Endothelial cell of umbilical vein (primary cell): ENCODE results near the gene SLC36A3. TPM values are rescaled to one million over a fixed set of nuclear protein-coding genes. Genes with fewer than 3 reads are reported as not detected.

Experiments used
- BruUV-seq: library from RNA; stranded (reverse); fragments of 400-500 nt; replicated peaks from 2 replicates; lab custom pipeline; 2021; lab: Mats Ljungman, UMichigan
- CTCF ChIA-PET: fragments of 300-600, 350-600 bp; sonication (Branson Sonifier 250); formaldehyde crosslinking; loops from one replicate; lab custom pipeline; 2021; ENCODE audit warnings: antibody characterized with exemption, inconsistent platforms; lab: Charles Lee
- POLR2A ChIA-PET: fragments of 300-600, 350-600 bp; sonication (Branson Sonifier 250); formaldehyde crosslinking; loops from one replicate; lab custom pipeline; 2021; ENCODE audit warnings: antibody characterized with exemption, inconsistent platforms; lab: Charles Lee
- DNase-seq: peaks from one replicate; pipeline ENCODE4 v3.0.0-alpha.2; 2011; ENCODE audit warnings: low read depth, low spot score
- FAIRE-seq: peaks from 2 replicates; lab custom pipeline; 2011; peaks lifted over from hg19 to GRCh38; lab: Jason Lieb, UNC
- H2AFZ ChIP-seq: 2 replicates; pipeline ENCODE4 v1.6.0; 2012; ENCODE audit warnings: low read depth, low read length, control low read depth, inconsistent platforms
- H3K27ac ChIP-seq: 2 replicates; pipeline ENCODE4 v1.5.1; 2011; ENCODE audit warnings: low read depth, mild to moderate bottlenecking, control low read depth, low read length, moderate library complexity; ENCODE audit not compliant: insufficient read depth
- H3K27me3 ChIP-seq, 2 experiments: 2 replicates each; pipeline versions ENCODE4 v1.6.0 to v1.6.1; 2011; ENCODE audit warnings: low read length in 2 of 2, mixed read lengths in 1 of 2; ENCODE audit not compliant: control insufficient read depth in 2 of 2, insufficient read depth in 2 of 2
- H3K36me3 ChIP-seq, 2 experiments: 2 replicates in 1 of 2; 3 replicates in 1 of 2; pipeline ENCODE4 v1.5.1; 2011; ENCODE audit warnings: low read length in 2 of 2, mild to moderate bottlenecking in 1 of 2, moderate library complexity in 1 of 2; ENCODE audit not compliant: control insufficient read depth in 2 of 2, insufficient read depth in 2 of 2; ENCODE audit errors: extremely low read depth in 1 of 2
- H3K4me1 ChIP-seq: 3 replicates; pipeline ENCODE4 v1.5.1; 2011; ENCODE audit warnings: mild to moderate bottlenecking, low read length; ENCODE audit not compliant: control insufficient read depth, insufficient read depth; ENCODE audit errors: extremely low read depth
- H3K4me2 ChIP-seq: 2 replicates; pipeline ENCODE4 v1.6.1; 2011; ENCODE audit warnings: low read length, control low read depth, mixed read lengths; ENCODE audit not compliant: insufficient read depth
- H3K4me3 ChIP-seq, 3 experiments: fragments of 200-600 bp in 1 of 3; sonication (generic), shearing (Covaris generic) in 1 of 3; replicated peaks in 1 of 3; 2 replicates each; pipeline ENCODE4 v1.5.1; 2011 to 2016; ENCODE audit warnings: control low read depth in 3 of 3, low read length in 3 of 3, mild to moderate bottlenecking in 2 of 3, inconsistent platforms in 1 of 3, low read depth in 1 of 3, moderate library complexity in 1 of 3; ENCODE audit not compliant: insufficient read depth in 1 of 3
- H3K79me2 ChIP-seq: 2 replicates; pipeline ENCODE4 v1.6.0; 2012; ENCODE audit warnings: low read length, inconsistent platforms; ENCODE audit not compliant: control insufficient read depth, insufficient read depth
- H3K9ac ChIP-seq: replicated peaks from 2 replicates; pipeline ENCODE3; 2011; ENCODE audit warnings: low read length, control low read depth; ENCODE audit not compliant: insufficient read depth; ENCODE audit errors: extremely low read depth
- H3K9me1 ChIP-seq: replicated peaks from 3 replicates; pipeline ENCODE4 v1.6.0; 2011; ENCODE audit warnings: mild to moderate bottlenecking, low read length; ENCODE audit not compliant: control insufficient read depth, insufficient read depth; ENCODE audit errors: extremely low read depth
- H3K9me3 ChIP-seq: replicated peaks from 2 replicates; pipeline ENCODE4 v1.5.1; 2012; ENCODE audit warnings: low read length, inconsistent platforms; ENCODE audit not compliant: control insufficient read depth, insufficient read depth
- H4K20me1 ChIP-seq: replicated peaks from 2 replicates; pipeline ENCODE3; 2011; ENCODE audit warnings: mild to moderate bottlenecking, low read length; ENCODE audit not compliant: control insufficient read depth, insufficient read depth; ENCODE audit errors: extremely low read depth
- EZH2 ChIP-seq: IDR thresholded peaks from 2 replicates; pipeline ENCODE4 v1.6.1; 2012; ENCODE audit warnings: borderline replicate concordance, low read depth, mild to moderate bottlenecking, moderate library complexity, low read length, inconsistent platforms; ENCODE audit not compliant: severe bottlenecking
- FOS ChIP-seq: IDR thresholded peaks from 2 replicates; pipeline ENCODE4 v1.6.1; 2011; ENCODE audit warnings: mild to moderate bottlenecking, low read length, moderate library complexity, borderline replicate concordance; ENCODE audit not compliant: insufficient read depth
- GATA2 ChIP-seq: IDR thresholded peaks from 2 replicates; pipeline ENCODE4 v1.7.0; 2011; ENCODE audit warnings: low read depth, mild to moderate bottlenecking, moderate library complexity, mixed read lengths, low read length; ENCODE audit not compliant: insufficient read length, insufficient read depth
- JUN ChIP-seq: IDR thresholded peaks from 2 replicates; pipeline ENCODE4 v1.6.1; 2011; ENCODE audit warnings: borderline replicate concordance, low read depth; ENCODE audit not compliant: insufficient read length, insufficient read depth
- MYC ChIP-seq: IDR thresholded peaks from one replicate; pipeline ENCODE4 v1.6.1; 2011; ENCODE audit warnings: mild to moderate bottlenecking, low read depth, low read length
- POLR2A ChIP-seq: IDR thresholded peaks from 2 replicates; pipeline ENCODE4 v1.6.1; 2012; ENCODE audit warnings: low read depth, mild to moderate bottlenecking, control low read depth, low read length
- POLR2AphosphoS5 ChIP-seq: IDR thresholded peaks from 2 replicates; pipeline ENCODE4 v1.6.1; 2012; ENCODE audit warnings: low read depth, mild to moderate bottlenecking, control low read depth, low read length, moderate library complexity; ENCODE audit not compliant: insufficient read depth
- dilution Hi-C: fragments of 300-500 bp; cut with MboI; formaldehyde crosslinking; loops from one replicate; pipeline ENCODE4 v1.15.0; 2019; ENCODE audit warnings: low sequenced_read_pairs; ENCODE audit not compliant: extremely low pct_ligation_motif_present
- intact Hi-C: fragments of 100-400 bp; cut with micrococcal nuclease; formaldehyde crosslinking; loops from one replicate; pipeline ENCODE4 v1.10.0; 2022
- polyA plus RNA-seq, 4 experiments: library from polyadenylated mRNA; depleted of rRNA in 3 of 4; stranded (reverse) in 3 of 4; unstranded in 1 of 4; fragments of >200 nt; gene quantifications; 2 replicates each; pipeline versions ENCODE4 v1.2.1 to v1.2.3, GENCODE V29; 2011 to 2012; ENCODE audit warnings: missing spikeins in 1 of 4
- total RNA-seq: library from RNA; stranded (reverse); gene quantifications from 2 replicates; pipeline ENCODE4 v1.2.3, GENCODE V29; 2021
- TF ChIP-seq, protein P1 (sequence below): IDR thresholded peaks from 2 replicates; pipeline ENCODE4 v1.6.1; 2011; ENCODE audit not compliant: insufficient read depth, insufficient read length
- TF ChIP-seq, protein P2 (sequence below), 2 donors: IDR thresholded peaks; 1 replicate in 1 of 2; 2 replicates in 1 of 2; pipeline ENCODE4 v1.5.1; 2011; ENCODE audit warnings: low read length in 2 of 2, mild to moderate bottlenecking in 2 of 2, moderate library complexity in 2 of 2, control low read depth in 1 of 2, inconsistent platforms in 1 of 2, low read depth in 1 of 2; ENCODE audit not compliant: insufficient read depth in 1 of 2; ENCODE audit errors: extremely low read depth in 1 of 2

The SLC36A3 gene
- total and polyA plus RNA-seq, 2 donors (not counting 3 experiments of a cell fraction or from before 2014, with no cell fraction given): not detected

DNA sequence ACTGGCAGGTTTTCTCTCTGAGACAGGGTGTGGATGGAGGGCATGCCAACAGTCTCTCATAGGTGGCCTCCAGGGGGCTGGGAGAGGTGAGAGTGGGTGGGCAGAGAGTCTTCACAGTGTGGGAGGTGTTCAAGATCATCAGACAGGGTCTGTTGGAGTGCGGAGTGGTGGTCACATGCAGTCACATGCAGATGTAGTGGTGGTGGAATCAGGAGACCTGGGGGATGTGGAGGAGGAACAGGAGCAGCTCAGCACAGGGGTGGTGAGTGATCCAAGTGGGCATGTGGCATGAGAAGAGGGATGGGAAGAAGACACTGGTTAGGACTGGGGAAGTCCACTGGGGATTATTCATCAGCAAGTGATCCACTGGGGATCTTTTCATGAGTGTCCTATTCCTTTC lies 44.8 kb downstream of the SLC36A3 start:
- POLR2A ChIA-PET: no interaction called here
- no peaks in the 10 kb centered on the region for H3K9me3 ChIP-seq
- no peak overlapping the region for H2AFZ ChIP-seq
- H3K27ac ChIP-seq: no peak overlapping the region
- no TSS peak for BruUV-seq
- no peaks in the 10 kb centered on the region for H3K36me3 ChIP-seq
- FAIRE-seq (no peak), DNase-seq (no peak)
- no peaks in the 10 kb centered on the region for H3K27me3 ChIP-seq
- no peak overlapping the region for H3K4me2 ChIP-seq
- H3K9me1 ChIP-seq: no peaks in the 10 kb centered on the region
- H3K79me2 ChIP-seq: no peaks in the 10 kb centered on the region
- dilution Hi-C loops (no loop called here), intact Hi-C loops (loop anchor here (10.0 kb wide), 1 partner anchor 516 kb away; the partner anchor contains the start of gene G3BP1)
- no peaks in the 10 kb centered on the region for H4K20me1 ChIP-seq
- H3K4me3 ChIP-seq: no peak overlapping the region
- CTCF ChIA-PET: no interaction called here
- no peak for TF ChIP-seq POLR2A
- no peak for TF ChIP-seq MYC
- TF ChIP-seq, protein P1, sequence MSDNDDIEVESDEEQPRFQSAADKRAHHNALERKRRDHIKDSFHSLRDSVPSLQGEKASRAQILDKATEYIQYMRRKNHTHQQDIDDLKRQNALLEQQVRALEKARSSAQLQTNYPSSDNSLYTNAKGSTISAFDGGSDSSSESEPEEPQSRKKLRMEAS: no peak
- no peak for TF ChIP-seq FOS
- no peak for TF ChIP-seq JUN
- no peak for TF ChIP-seq POLR2AphosphoS5
- TF ChIP-seq EZH2: no peak
- TF ChIP-seq GATA2: no peak
- TF ChIP-seq, protein P2, sequence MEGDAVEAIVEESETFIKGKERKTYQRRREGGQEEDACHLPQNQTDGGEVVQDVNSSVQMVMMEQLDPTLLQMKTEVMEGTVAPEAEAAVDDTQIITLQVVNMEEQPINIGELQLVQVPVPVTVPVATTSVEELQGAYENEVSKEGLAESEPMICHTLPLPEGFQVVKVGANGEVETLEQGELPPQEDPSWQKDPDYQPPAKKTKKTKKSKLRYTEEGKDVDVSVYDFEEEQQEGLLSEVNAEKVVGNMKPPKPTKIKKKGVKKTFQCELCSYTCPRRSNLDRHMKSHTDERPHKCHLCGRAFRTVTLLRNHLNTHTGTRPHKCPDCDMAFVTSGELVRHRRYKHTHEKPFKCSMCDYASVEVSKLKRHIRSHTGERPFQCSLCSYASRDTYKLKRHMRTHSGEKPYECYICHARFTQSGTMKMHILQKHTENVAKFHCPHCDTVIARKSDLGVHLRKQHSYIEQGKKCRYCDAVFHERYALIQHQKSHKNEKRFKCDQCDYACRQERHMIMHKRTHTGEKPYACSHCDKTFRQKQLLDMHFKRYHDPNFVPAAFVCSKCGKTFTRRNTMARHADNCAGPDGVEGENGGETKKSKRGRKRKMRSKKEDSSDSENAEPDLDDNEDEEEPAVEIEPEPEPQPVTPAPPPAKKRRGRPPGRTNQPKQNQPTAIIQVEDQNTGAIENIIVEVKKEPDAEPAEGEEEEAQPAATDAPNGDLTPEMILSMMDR (IDR thresholded peaks at IDR 0.05; ENCODE audit: extremely low read depth in 1 of 2, insufficient read depth in 1 of 2, low read depth in 1 of 2, low read length in 2 of 2): no peak
- peaks cover under 1% of the 10 kb centered on the region for H3K4me1 ChIP-seq
- no peak overlapping the region for H3K9ac ChIP-seq
